CD4-positive, alpha-beta T cell treated with Interferon gamma for 1 hour (primary cell): ENCODE data around the gene SARM1.
"Not testable (repeated sequence)": the region's sequence is repeated elsewhere in the genome, so short reads cannot be mapped to it uniquely, and the experiment has no call there.

Source experiments
- DNase-seq: peaks from one replicate; pipeline ENCODE4 v3.0.0-alpha.2; 2020

Gene SARM1

GRCh38 chr17:28397275-28397674, 25.8 kb downstream of the SARM1 start:
- DNase-seq: no peak

- DNase-seq: no peak
Observed at GRCh38 chr17:28397687-28398279, 26.3 kb downstream of the SARM1 start.

- DNase-seq: no peak
Observed at GRCh38 chr17:28398280-28398981, 26.9 kb downstream of the SARM1 start.

GRCh38 chr17:28399808-28400207, 28.3 kb downstream of the SARM1 start:
- DNase-seq: no peak

- DNase-seq: no peak
Observed at GRCh38 chr17:28402224-28402630, 30.7 kb downstream of the SARM1 start.

- DNase-seq: no peak
Observed at GRCh38 chr17:28402844-28403243, 31.4 kb downstream of the SARM1 start.

GRCh38 chr17:28404007-28404406, 32.5 kb downstream of the SARM1 start:
- DNase-seq: no peak

GRCh38 chr17:28404461-28404811, 32.9 kb downstream of the SARM1 start:
- no peak for DNase-seq

GRCh38 chr17:28404812-28405570, 33.5 kb downstream of the SARM1 start:
- DNase-seq: no peak

GRCh38 chr17:28405632-28406472, 34.4 kb downstream of the SARM1 start, which contains the start of gene SLC46A1:
SLC46A1 (minus strand) TSS chr17:28406212; CDS start chr17:28406114, 98 bp downstream.
- DNase-seq: peak; percentile 29

GRCh38 chr17:28406473-28406814, 35.0 kb downstream of the SARM1 start:
- DNase-seq: no peak

- no peak for DNase-seq
Observed at GRCh38 chr17:28407130-28407973, 35.9 kb downstream of the SARM1 start.

GRCh38 chr17:28407974-28408306, 36.4 kb downstream of the SARM1 start:
- no peak for DNase-seq

- no peak for DNase-seq
Observed at GRCh38 chr17:28412099-28412498, 40.6 kb downstream of the SARM1 start.

- no peak for DNase-seq
Observed at GRCh38 chr17:28413804-28414203, 42.3 kb downstream of the SARM1 start.

GRCh38 chr17:28415886-28416285, 44.4 kb downstream of the SARM1 start:
- no peak for DNase-seq

GRCh38 chr17:28416703-28417311, 45.3 kb downstream of the SARM1 start:
- DNase-seq: peak; percentile 42

- DNase-seq: no peak
Observed at GRCh38 chr17:28421787-28422305, 50.4 kb downstream of the SARM1 start.

GRCh38 chr17:28425206-28425605, 53.7 kb downstream of the SARM1 start:
- no peak for DNase-seq

- DNase-seq: no peak
Observed at GRCh38 chr17:28426081-28426519, 54.6 kb downstream of the SARM1 start.

- no peak for DNase-seq
Observed at GRCh38 chr17:28427371-28427770, 55.9 kb downstream of the SARM1 start.

- not testable (repeated sequence) for DNase-seq
Observed at GRCh38 chr17:28427982-28428381, 56.5 kb downstream of the SARM1 start.
